Adrenal gland (tissue), 5 donors: ENCODE data around the gene HAUS7.

Experiments
- CTCF ChIP-seq, 6 experiments: fragments of 450-650 bp in 4 of 6; fragments of 200-600 bp in 2 of 6; sonication (generic) in 1 of 6; IDR thresholded peaks; 1 replicate in 5 of 6; 2 replicates in 1 of 6; pipeline versions ENCODE4 v1.5.1 to v1.8.0; 2016 to 2021; ENCODE audit warnings: antibody characterized with exemption in 6 of 6, mild to moderate bottlenecking in 2 of 6, moderate library complexity in 1 of 6
- POLR2A ChIP-seq, 2 donors: fragments of 450-650 bp; IDR thresholded peaks; one replicate each; pipeline ENCODE4 v1.6.1; 2017; ENCODE audit warnings: antibody characterized with exemption in 2 of 2, mild to moderate bottlenecking in 2 of 2, moderate library complexity in 1 of 2
- donor health status: DM: no; HTN: no; CAD: no.

- TF ChIP-seq CTCF (IDR thresholded peaks at IDR 0.05) (no peak), POLR2A (IDR thresholded peaks at IDR 0.05) (no peak)
Measured at GRCh38 chrX:153441981-153442380, 28.4 kb downstream of the HAUS7 start.
